ENCODE results near the gene C10orf95.

Gene C10orf95

GRCh38 chr10:102424145-102424544 lies 27.2 kb downstream of the C10orf95 start:
- Histone ChIP-seq H3K27me3 (ENCODE audit: control insufficient read depth, insufficient read depth, low read length) (no peaks in the 10 kb centered on the region), H3K9ac (ENCODE audit: low read length) (no peak overlapping the region), H3K4me3 (ENCODE audit: low read length) (no peak overlapping the region), H3K36me3 (ENCODE audit: control insufficient read depth, insufficient read depth, low read length) (peaks cover 6% of the 10 kb centered on the region), H3K27ac (ENCODE audit: low read depth, low read length) (no peak overlapping the region), H3K4me1 (ENCODE audit: control insufficient read depth, insufficient read depth, low read length) (peaks cover 19% of the 10 kb centered on the region)

GRCh38 chr10:102423372-102423968 lies 27.9 kb downstream of the C10orf95 start:
- Histone ChIP-seq H3K4me3 (ENCODE audit: low read length) (no peak overlapping the region), H3K36me3 (ENCODE audit: control insufficient read depth, insufficient read depth, low read length) (peaks cover 6% of the 10 kb centered on the region), H3K9ac (ENCODE audit: low read length) (peak overlapping the region; percentile 32), H3K27ac (ENCODE audit: low read depth, low read length) (no peak overlapping the region), H3K27me3 (ENCODE audit: control insufficient read depth, insufficient read depth, low read length) (no peaks in the 10 kb centered on the region), H3K4me1 (ENCODE audit: control insufficient read depth, insufficient read depth, low read length) (peaks cover 19% of the 10 kb centered on the region)

GRCh38 chr10:102422545-102423129 lies 28.7 kb downstream of the C10orf95 start:
- Histone ChIP-seq H3K36me3 (ENCODE audit: control insufficient read depth, insufficient read depth, low read length) (peaks cover 6% of the 10 kb centered on the region), H3K4me1 (ENCODE audit: control insufficient read depth, insufficient read depth, low read length) (peaks cover 19% of the 10 kb centered on the region), H3K4me3 (ENCODE audit: low read length) (peak overlapping the region; percentile 92), H3K27ac (ENCODE audit: low read depth, low read length) (peak overlapping the region; percentile 92), H3K27me3 (ENCODE audit: control insufficient read depth, insufficient read depth, low read length) (no peaks in the 10 kb centered on the region), H3K9ac (ENCODE audit: low read length) (peak overlapping the region; percentile 32)

- H3K4me3 ChIP-seq (ENCODE audit: low read length): peak overlapping the region; percentile 92
- H3K36me3 ChIP-seq (ENCODE audit: control insufficient read depth, insufficient read depth, low read length): peaks cover 6% of the 10 kb centered on the region
- H3K27ac ChIP-seq (ENCODE audit: low read depth, low read length): peak overlapping the region; percentile 92
- H3K27me3 ChIP-seq (ENCODE audit: control insufficient read depth, insufficient read depth, low read length): no peaks in the 10 kb centered on the region
- H3K4me1 ChIP-seq (ENCODE audit: control insufficient read depth, insufficient read depth, low read length): peaks cover 19% of the 10 kb centered on the region
- peak overlapping the region; percentile 84 for H3K9ac ChIP-seq (ENCODE audit: low read length)
Observed at GRCh38 chr10:102421757-102422512, 29.4 kb downstream of the C10orf95 start.

GRCh38 chr10:102421507-102421756 lies 29.9 kb downstream of the C10orf95 start:
- Histone ChIP-seq H3K36me3 (ENCODE audit: control insufficient read depth, insufficient read depth, low read length) (peaks cover 6% of the 10 kb centered on the region), H3K4me1 (ENCODE audit: control insufficient read depth, insufficient read depth, low read length) (peaks cover 19% of the 10 kb centered on the region), H3K27me3 (ENCODE audit: control insufficient read depth, insufficient read depth, low read length) (no peaks in the 10 kb centered on the region), H3K9ac (ENCODE audit: low read length) (peak overlapping the region; percentile 84), H3K27ac (ENCODE audit: low read depth, low read length) (peak overlapping the region; percentile 92), H3K4me3 (ENCODE audit: low read length) (peak overlapping the region; percentile 92)

GRCh38 chr10:102420714-102421506 lies 30.4 kb downstream of the C10orf95 start, which contains the start of gene FBXL15:
TSS of gene FBXL15 (plus strand) at chr10:102420836. CDS start at chr10:102421130, 294 bp downstream.
- peak within 1 kb of the TSS; percentile 92 for H3K27ac ChIP-seq (ENCODE audit: low read depth, low read length)
- peak within 1 kb of the TSS; percentile 84 for H3K9ac ChIP-seq (ENCODE audit: low read length)
- peaks cover 19% of the 10 kb centered on the region for H3K4me1 ChIP-seq (ENCODE audit: control insufficient read depth, insufficient read depth, low read length)
- peaks cover 6% of the 10 kb centered on the region for H3K36me3 ChIP-seq (ENCODE audit: control insufficient read depth, insufficient read depth, low read length)
- peak within 1 kb of the TSS; percentile 92 for H3K4me3 ChIP-seq (ENCODE audit: low read length)
- no peaks in the 10 kb centered on the region for H3K27me3 ChIP-seq (ENCODE audit: control insufficient read depth, insufficient read depth, low read length)

- no peak overlapping the region for H3K9ac ChIP-seq (ENCODE audit: low read length)
- peak overlapping the region; percentile 92 for H3K27ac ChIP-seq (ENCODE audit: low read depth, low read length)
- H3K4me1 ChIP-seq (ENCODE audit: control insufficient read depth, insufficient read depth, low read length): peaks cover 19% of the 10 kb centered on the region
- peaks cover 6% of the 10 kb centered on the region for H3K36me3 ChIP-seq (ENCODE audit: control insufficient read depth, insufficient read depth, low read length)
- H3K27me3 ChIP-seq (ENCODE audit: control insufficient read depth, insufficient read depth, low read length): no peaks in the 10 kb centered on the region
- peak overlapping the region; percentile 92 for H3K4me3 ChIP-seq (ENCODE audit: low read length)
Observed at GRCh38 chr10:102420181-102420713, 31.1 kb downstream of the C10orf95 start.

GRCh38 chr10:102419269-102420180 lies 31.8 kb downstream of the C10orf95 start:
- Histone ChIP-seq H3K36me3 (ENCODE audit: control insufficient read depth, insufficient read depth, low read length) (peaks cover 6% of the 10 kb centered on the region), H3K9ac (ENCODE audit: low read length) (no peak overlapping the region), H3K27me3 (ENCODE audit: control insufficient read depth, insufficient read depth, low read length) (no peaks in the 10 kb centered on the region), H3K4me3 (ENCODE audit: low read length) (peak overlapping the region; percentile 92), H3K27ac (ENCODE audit: low read depth, low read length) (peak overlapping the region; percentile 92), H3K4me1 (ENCODE audit: control insufficient read depth, insufficient read depth, low read length) (peaks cover 19% of the 10 kb centered on the region)

- Histone ChIP-seq H3K27me3 (ENCODE audit: control insufficient read depth, insufficient read depth, low read length) (no peaks in the 10 kb centered on the region), H3K4me1 (ENCODE audit: control insufficient read depth, insufficient read depth, low read length) (peaks cover 19% of the 10 kb centered on the region), H3K36me3 (ENCODE audit: control insufficient read depth, insufficient read depth, low read length) (peaks cover 6% of the 10 kb centered on the region), H3K9ac (ENCODE audit: low read length) (no peak within 1 kb of the TSS), H3K4me3 (ENCODE audit: low read length) (peak within 1 kb of the TSS; percentile 92), H3K27ac (ENCODE audit: low read depth, low read length) (peak within 1 kb of the TSS; percentile 92)
Observed at GRCh38 chr10:102418622-102419268, 32.6 kb downstream of the C10orf95 start, which contains the start of gene PSD. TSS of gene PSD (minus strand) at chr10:102418785. CDS start at chr10:102417038, 1,747 bp downstream.

GRCh38 chr10:102416695-102417094 lies 34.6 kb downstream of the C10orf95 start:
- H3K27ac ChIP-seq (ENCODE audit: low read depth, low read length): no peak overlapping the region
- no peaks in the 10 kb centered on the region for H3K36me3 ChIP-seq (ENCODE audit: control insufficient read depth, insufficient read depth, low read length)

GRCh38 chr10:102416283-102416682 lies 35.1 kb downstream of the C10orf95 start:
- no peak overlapping the region for H3K9ac ChIP-seq (ENCODE audit: low read length)
- H3K4me3 ChIP-seq (ENCODE audit: low read length): no peak overlapping the region
- peaks cover 8% of the 10 kb centered on the region for H3K4me1 ChIP-seq (ENCODE audit: control insufficient read depth, insufficient read depth, low read length)
- H3K27ac ChIP-seq (ENCODE audit: low read depth, low read length): no peak overlapping the region
- no peaks in the 10 kb centered on the region for H3K36me3 ChIP-seq (ENCODE audit: control insufficient read depth, insufficient read depth, low read length)
- H3K27me3 ChIP-seq (ENCODE audit: control insufficient read depth, insufficient read depth, low read length): peaks cover 10% of the 10 kb centered on the region

More at GRCh38 chr10:102416695-102417094, 34.6 kb downstream of the C10orf95 start:
- Histone ChIP-seq H3K27me3 (ENCODE audit: control insufficient read depth, insufficient read depth, low read length) (peaks cover 8% of the 10 kb centered on the region), H3K9ac (ENCODE audit: low read length) (no peak overlapping the region), H3K4me3 (ENCODE audit: low read length) (no peak overlapping the region), H3K4me1 (ENCODE audit: control insufficient read depth, insufficient read depth, low read length) (peaks cover 7% of the 10 kb centered on the region)
